ENCODE measurements around the gene FAM181A.

DNA sequence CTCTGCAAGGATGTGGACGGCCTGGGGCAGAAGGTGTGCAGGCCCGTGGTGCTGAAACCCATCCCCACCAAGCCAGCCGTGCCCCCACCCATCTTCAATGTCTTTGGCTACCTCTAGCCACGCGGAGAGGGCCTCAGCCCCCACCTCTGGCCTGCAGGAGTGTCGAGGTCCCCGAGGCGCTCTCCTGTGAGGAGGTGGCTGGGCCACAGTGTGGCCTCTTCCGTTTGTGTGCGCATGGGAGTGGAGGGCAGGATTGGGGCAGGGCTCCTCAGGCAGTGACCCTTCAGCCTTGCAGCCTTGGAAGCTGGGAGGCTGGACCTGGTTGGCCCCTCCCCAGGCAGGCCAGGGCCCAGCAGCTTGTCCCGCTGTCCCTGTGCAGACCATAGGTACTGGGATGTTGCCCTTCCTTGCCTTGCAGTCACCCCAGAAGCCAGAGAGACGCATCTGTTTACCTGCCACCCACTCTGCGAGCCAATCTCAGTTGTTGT is 1.9 kb downstream of the FAM181A start:
- TF ChIP-seq, protein P1, sequence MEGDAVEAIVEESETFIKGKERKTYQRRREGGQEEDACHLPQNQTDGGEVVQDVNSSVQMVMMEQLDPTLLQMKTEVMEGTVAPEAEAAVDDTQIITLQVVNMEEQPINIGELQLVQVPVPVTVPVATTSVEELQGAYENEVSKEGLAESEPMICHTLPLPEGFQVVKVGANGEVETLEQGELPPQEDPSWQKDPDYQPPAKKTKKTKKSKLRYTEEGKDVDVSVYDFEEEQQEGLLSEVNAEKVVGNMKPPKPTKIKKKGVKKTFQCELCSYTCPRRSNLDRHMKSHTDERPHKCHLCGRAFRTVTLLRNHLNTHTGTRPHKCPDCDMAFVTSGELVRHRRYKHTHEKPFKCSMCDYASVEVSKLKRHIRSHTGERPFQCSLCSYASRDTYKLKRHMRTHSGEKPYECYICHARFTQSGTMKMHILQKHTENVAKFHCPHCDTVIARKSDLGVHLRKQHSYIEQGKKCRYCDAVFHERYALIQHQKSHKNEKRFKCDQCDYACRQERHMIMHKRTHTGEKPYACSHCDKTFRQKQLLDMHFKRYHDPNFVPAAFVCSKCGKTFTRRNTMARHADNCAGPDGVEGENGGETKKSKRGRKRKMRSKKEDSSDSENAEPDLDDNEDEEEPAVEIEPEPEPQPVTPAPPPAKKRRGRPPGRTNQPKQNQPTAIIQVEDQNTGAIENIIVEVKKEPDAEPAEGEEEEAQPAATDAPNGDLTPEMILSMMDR (IDR thresholded peaks at IDR 0.05; ENCODE audit: low read length) = no peak
- TF ChIP-seq EZH2 (IDR thresholded peaks at IDR 0.05; ENCODE audit: borderline replicate concordance, low read length) = no peak

Data from OCI-LY1 (cell line).